ENCODE data around the gene PTPRU. TPM values are rescaled to one million over a fixed set of nuclear protein-coding genes. Genes with fewer than 3 reads are reported as not detected.

The PTPRU gene
- total RNA-seq, 1 experiment from 2014 or later, result 45.5 TPM

GRCh38 chr1:29213055-29213454 is 23.3 kb upstream of the PTPRU start:
- H3T11ph ChIP-seq (ENCODE audit: low read length), result no peak overlapping the region
- H3K9me3 ChIP-seq (ENCODE audit: control insufficient read depth, low read depth, low read length), result no peaks in the 10 kb centered on the region
- no CpG with 5 or more reads among the region's 5 CpGs for WGBS (ENCODE audit: extremely low coverage, insufficient read length, low lambda C conversion rate)
- H3K9ac ChIP-seq (ENCODE audit: extremely low read depth, insufficient read length, low read length), result no peak overlapping the region
- no peak overlapping the region for H2BK5ac ChIP-seq (ENCODE audit: insufficient read length, low read length)
- no peaks in the 10 kb centered on the region for H3K27me3 Mint-ChIP-seq (ENCODE audit: low read depth)
- no peak overlapping the region for H2BK12ac ChIP-seq (ENCODE audit: insufficient read length, low read depth, low read length)
- H2BK120ac ChIP-seq (ENCODE audit: low read depth, low read length, poor library complexity, severe bottlenecking), result no peak overlapping the region
- H4K8ac ChIP-seq (replicated peaks; ENCODE audit: insufficient read length, low read depth, low read length), result no peak overlapping the region
- peaks cover 15 to 50% (median 38%) of the 10 kb centered on the region in 3 experiments; a peak in 6 of 7 replicates for H3K36me3 Mint-ChIP-seq (ENCODE audit: insufficient read depth in 1 of 3, low read depth in 3 of 3)
- TF ChIP-seq CTCF (conservative IDR thresholded peaks at IDR 0.05), result no peak
- H2BK15ac ChIP-seq (ENCODE audit: low read depth, low read length), result no peak overlapping the region
- no peak overlapping the region for H3K4me2 ChIP-seq (ENCODE audit: insufficient read depth, insufficient read length, low read length)
- no peaks in the 10 kb centered on the region; a peak in 1 of 5 replicates for H3K9me3 Mint-ChIP-seq
- H3K4me1 Mint-ChIP-seq, result peaks cover 3 to 10% of the 10 kb centered on the region in 2 experiments; a peak in 2 of 4 replicates
- no peak overlapping the region for H4K5ac ChIP-seq (ENCODE audit: insufficient read length, low read depth, low read length)
- H3K79me2 ChIP-seq (ENCODE audit: insufficient read depth, low read length), result no peaks in the 10 kb centered on the region
- no peak overlapping the region for H2AFZ ChIP-seq (ENCODE audit: low read length)
- DNase-seq, result no peak
- no peaks in the 10 kb centered on the region for H3K79me1 ChIP-seq (ENCODE audit: insufficient read depth, low read depth, low read length, poor library complexity, severe bottlenecking)
- no peak overlapping the region for H3K27ac ChIP-seq (ENCODE audit: insufficient read length, low read depth, low read length)
- peak overlapping the region in 1 of 3 experiments; percentile 69; a peak in 1 of 7 replicates for H3K27ac Mint-ChIP-seq
- no peaks in the 10 kb centered on the region for H3K23me2 ChIP-seq (ENCODE audit: insufficient read length, low read depth, low read length, poor library complexity, severe bottlenecking)
- H3K4me3 Mint-ChIP-seq, result no peak overlapping the region
- no peak overlapping the region for H3K14ac ChIP-seq (ENCODE audit: insufficient read depth, low read length)
- no peak overlapping the region for H4K91ac ChIP-seq (ENCODE audit: insufficient read length, low read depth, low read length)
- H2AK5ac ChIP-seq (ENCODE audit: insufficient read length, low read length), result no peak overlapping the region
- no peaks in the 10 kb centered on the region for H4K20me1 ChIP-seq (ENCODE audit: control insufficient read depth, insufficient read depth, insufficient read length)
- H3K56ac ChIP-seq (ENCODE audit: insufficient read length, low read depth, low read length), result no peak overlapping the region
- H3K18ac ChIP-seq (ENCODE audit: insufficient read length, low read depth, low read length), result no peak overlapping the region
- no peak overlapping the region for H3K4ac ChIP-seq (ENCODE audit: low read depth, low read length)
- H2BK20ac ChIP-seq (ENCODE audit: low read depth, low read length, poor library complexity, severe bottlenecking), result no peak overlapping the region
- no peak overlapping the region for H3K23ac ChIP-seq (ENCODE audit: insufficient read length, low read depth, low read length)
- H3K4me1 ChIP-seq (ENCODE audit: insufficient read depth, low read length), result no peaks in the 10 kb centered on the region
- H3K27me3 ChIP-seq (ENCODE audit: insufficient read depth, low read length), result no peaks in the 10 kb centered on the region

Data from H9 (cell line).